ENCODE data around the gene PTPRR. TPM values are rescaled to one million over a fixed set of nuclear protein-coding genes. Genes with fewer than 3 reads are reported as not detected.

Gene PTPRR
- total and polyA plus RNA-seq, 2 of the 4 experiments (the other 2 are of a cell fraction): 0.18 to 0.21 TPM

- no peaks in the 10 kb centered on the region for H4K20me1 ChIP-seq (ENCODE audit: insufficient read depth, low read length)
- in situ Hi-C loops (cut with MboI; ENCODE audit: low sequenced_read_pairs): no loop called here
- no peak overlapping the region for H3K4me2 ChIP-seq (ENCODE audit: low read depth, low read length)
- no peaks in the 10 kb centered on the region for H3K36me3 ChIP-seq (ENCODE audit: control insufficient read depth, insufficient read depth, low read length)
- ChIA-PET POLR2A (ENCODE audit: unreplicated experiment) (no interaction called here), CTCF (no interaction called here)
- H4K5ac ChIP-seq (ENCODE audit: low read depth, low read length): no peak overlapping the region
- no peak overlapping the region for H4K91ac ChIP-seq (ENCODE audit: insufficient read depth, low read depth, low read length)
- H2AK9ac ChIP-seq (replicated peaks; ENCODE audit: low read depth, low read length, poor library complexity): no peak overlapping the region
- peaks cover 2% of the 10 kb centered on the region; the same call in 1 of the 2 replicates for H3K9me3 ChIP-seq (ENCODE audit: control insufficient read depth, insufficient read depth, low read length)
- intact Hi-C loops (cut with micrococcal nuclease): no loop called here
- no peak overlapping the region for H3K4ac ChIP-seq (ENCODE audit: low read depth, low read length)
- H3K79me1 ChIP-seq (ENCODE audit: low read depth in 1 of 2, low read length in 2 of 2): no peaks in the 10 kb centered on the region
- H2BK5ac ChIP-seq (ENCODE audit: low read depth, low read length, poor library complexity, severe bottlenecking): no peak overlapping the region
- H3K4me3 ChIP-seq (ENCODE audit: insufficient read depth, low read depth, low read length): no peak overlapping the region
- no peak overlapping the region for H2AK5ac ChIP-seq (ENCODE audit: low read depth, low read length)
- DNase-seq (no peak), ATAC-seq (ENCODE audit: low read depth) (no peak)
- no peak overlapping the region for H3K56ac ChIP-seq (ENCODE audit: extremely low read depth, insufficient read depth, low read length)
- no peak overlapping the region for H3K27ac ChIP-seq (ENCODE audit: insufficient read depth, low read length)
- no peak overlapping the region for H2BK15ac ChIP-seq (ENCODE audit: low read depth, low read length)
- TF ChIP-seq CHD1 (IDR thresholded peaks at IDR 0.05; ENCODE audit: low read depth, low read length): no peak
- TF ChIP-seq ELK1 (IDR thresholded peaks at IDR 0.05; ENCODE audit: borderline replicate concordance, low read depth, low read length): no peak
- TF ChIP-seq CTCF (conservative IDR thresholded peaks at IDR 0.05; ENCODE audit: low read depth, low read length): no peak
- TF ChIP-seq CEBPB (IDR thresholded peaks at IDR 0.05; ENCODE audit: low read depth, low read length): no peak
- no peak overlapping the region for H4K8ac ChIP-seq (ENCODE audit: low read depth in 2 of 2, low read length in 2 of 2)
- no peaks in the 10 kb centered on the region for H3K4me1 ChIP-seq (ENCODE audit: control insufficient read depth, insufficient read depth, low read length)
- H2BK120ac ChIP-seq (ENCODE audit: low read depth, low read length): no peak overlapping the region
- H3K23ac ChIP-seq (ENCODE audit: low read depth, low read length): no peak overlapping the region
- no peaks in the 10 kb centered on the region for H3K9me1 ChIP-seq (ENCODE audit: insufficient read depth, low read length)
- H2BK20ac ChIP-seq (ENCODE audit: low read depth, low read length): no peak overlapping the region
- dilution Hi-C loops (cut with HindIII; ENCODE audit: low sequenced_read_pairs, unreplicated experiment): no loop called here
- no peak overlapping the region for H2AFZ ChIP-seq (replicated peaks; ENCODE audit: low read length, poor library complexity)
- H3K9ac ChIP-seq (ENCODE audit: low read depth, low read length): no peak overlapping the region
- no peak overlapping the region for H3K18ac ChIP-seq (ENCODE audit: low read depth, low read length)
- H3K27me3 ChIP-seq (ENCODE audit: control insufficient read depth, insufficient read depth, low read length): no peaks in the 10 kb centered on the region
- BruUV-seq (replicated peaks): no TSS peak
- whole genome bisulfite sequencing, 2 experiments (ENCODE audit: extremely low coverage in 2 of 2, insufficient read length in 1 of 2): no CpG with 5 or more reads among the region's 1 CpG
- no peak overlapping the region for H3K14ac ChIP-seq (replicated peaks; ENCODE audit: low read depth, low read length)
These were observed 91.5 kb downstream of the PTPRR start for GRCh38 chr12:70829070-70829469.

All from IMR-90 (cell line).